HuH-7.5 (cell line): Measurements from ENCODE around the gene ROR1.
A peak's percentile ranks its signal among the peaks of the same experiment; 100 is the strongest.

Experiments
- DNase-seq: peaks from one replicate; pipeline ENCODE4 v3.0.0; 2011; ENCODE audit warnings: low spot score

Gene ROR1

DNA sequence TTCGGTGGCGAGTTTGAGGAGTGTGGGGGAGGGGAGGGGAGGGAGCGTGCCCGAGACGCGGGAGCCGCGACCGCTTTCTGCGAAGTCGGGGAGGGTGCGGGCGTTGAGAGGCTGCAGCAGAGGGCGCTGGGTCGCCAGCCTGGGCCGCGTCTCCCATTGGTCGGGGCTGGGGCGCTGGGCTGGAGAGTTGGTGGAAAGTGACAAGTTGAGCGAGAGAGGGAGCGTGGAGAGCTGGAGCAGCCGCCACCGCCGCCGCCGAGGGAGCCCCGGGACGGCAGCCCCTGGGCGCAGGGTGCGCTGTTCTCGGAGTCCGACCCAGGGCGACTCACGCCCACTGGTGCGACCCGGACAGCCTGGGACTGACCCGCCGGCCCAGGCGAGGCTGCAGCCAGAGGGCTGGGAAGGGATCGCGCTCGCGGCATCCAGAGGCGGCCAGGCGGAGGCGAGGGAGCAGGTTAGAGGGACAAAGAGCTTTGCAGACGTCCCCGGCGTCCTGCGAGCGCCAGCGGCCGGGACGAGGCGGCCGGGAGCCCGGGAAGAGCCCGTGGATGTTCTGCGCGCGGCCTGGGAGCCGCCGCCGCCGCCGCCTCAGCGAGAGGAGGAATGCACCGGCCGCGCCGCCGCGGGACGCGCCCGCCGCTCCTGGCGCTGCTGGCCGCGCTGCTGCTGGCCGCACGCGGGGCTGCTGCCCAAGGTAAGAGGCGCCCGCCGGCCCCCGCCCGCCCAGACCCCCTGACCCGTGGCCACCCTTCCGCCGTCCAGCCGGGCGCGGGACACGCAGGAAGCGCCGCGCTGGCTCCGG lies at the start of gene ROR1:
TSS of gene ROR1 (plus strand) at position 203 of the 802 bp plus-strand sequence.
- peak; percentile 86 for DNase-seq

DNA sequence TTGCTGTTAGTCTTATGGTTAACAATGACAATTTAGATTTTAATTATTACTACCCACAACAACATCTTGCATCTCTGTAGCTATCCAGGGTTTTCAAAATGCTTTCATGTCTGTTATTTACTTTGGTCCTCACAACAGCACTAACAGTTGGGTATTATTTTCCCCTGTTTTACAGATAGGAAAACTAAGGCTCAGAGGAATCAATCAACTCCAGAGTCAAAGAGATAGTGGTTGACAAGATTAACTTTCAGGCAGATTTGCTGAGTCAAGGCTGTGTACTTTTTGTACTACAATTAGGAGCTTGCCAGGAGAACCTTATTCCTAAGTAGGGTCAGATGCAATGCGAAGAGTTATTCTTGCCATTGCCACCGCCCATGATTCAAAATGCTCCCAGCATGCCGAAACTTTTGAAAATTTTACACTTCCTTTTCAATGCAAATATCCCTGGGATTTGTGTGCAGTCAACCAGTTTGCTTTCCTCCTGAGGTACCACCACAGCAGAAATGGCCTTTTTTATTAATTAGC lies 49.4 kb upstream of the ROR1 start:
- DNase-seq: no peak

DNA sequence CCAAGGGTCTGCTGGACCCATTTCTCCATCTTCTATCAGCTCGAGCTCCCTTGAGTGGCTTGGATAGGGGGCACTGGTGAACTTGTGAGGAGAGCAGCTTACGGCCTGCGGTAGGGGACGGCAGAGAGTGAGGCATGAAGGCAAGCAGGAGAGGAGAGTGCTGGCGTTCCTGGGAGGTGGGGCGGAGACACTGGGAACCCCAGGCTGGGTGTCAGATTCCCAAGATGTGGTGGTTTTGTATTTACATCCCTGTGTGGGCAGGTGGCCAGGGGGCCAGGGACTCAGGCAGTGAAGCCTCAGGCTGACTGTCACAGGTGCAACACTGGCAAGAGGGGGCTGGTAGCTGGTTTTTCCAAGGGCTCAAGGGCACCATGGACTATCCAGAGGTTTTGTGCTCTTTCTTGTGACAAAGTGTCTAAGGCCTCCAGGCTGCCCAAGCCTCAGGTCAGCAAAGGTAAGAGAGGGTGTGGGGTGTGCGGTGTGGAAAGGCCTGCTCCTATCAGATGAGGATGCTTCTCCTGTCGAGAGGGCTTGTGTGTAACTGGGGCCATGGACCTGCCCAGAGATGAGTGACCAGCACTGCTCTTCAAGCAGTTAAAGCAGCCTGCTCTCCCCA lies 45.1 kb upstream of the ROR1 start:
- DNase-seq: no peak

DNA sequence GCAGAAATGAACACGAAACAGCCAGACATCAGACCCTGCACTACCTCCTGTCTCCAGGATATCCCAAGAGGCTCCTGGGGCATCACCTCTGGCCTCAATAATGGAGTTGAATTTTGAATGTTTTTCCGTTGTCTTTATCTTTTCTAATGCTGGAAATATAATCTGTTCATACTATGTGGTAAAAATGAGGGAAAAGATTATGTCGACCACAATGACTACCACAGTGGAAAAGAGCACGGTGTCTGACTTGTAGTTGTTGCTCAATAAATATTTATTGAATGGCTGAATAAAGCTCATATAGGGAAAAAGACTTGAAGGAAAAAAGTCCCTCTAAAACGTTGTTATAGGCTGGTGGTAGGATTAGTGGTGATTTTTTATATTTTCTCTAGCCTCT lies 44.6 kb upstream of the ROR1 start:
- no peak for DNase-seq

DNA sequence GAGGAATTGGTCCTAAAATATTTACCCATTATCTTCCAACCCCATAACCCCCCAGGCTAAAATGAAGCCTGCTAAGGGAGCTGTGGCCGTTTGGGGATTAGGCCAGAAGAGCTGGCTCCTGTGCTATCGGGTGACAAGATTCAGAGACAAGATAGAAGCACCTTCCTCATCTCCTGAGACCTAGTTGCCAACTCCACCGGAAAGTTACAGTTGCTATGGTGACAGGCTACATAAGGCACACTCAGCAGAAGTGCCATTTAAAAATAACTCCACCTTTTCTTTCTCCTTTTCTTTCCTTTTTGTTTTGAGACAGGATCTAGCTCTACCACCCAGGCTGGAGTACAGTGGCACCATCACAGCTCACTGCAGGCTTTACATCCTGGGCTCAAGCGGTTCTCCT lies 43.6 kb upstream of the ROR1 start:
- no peak for DNase-seq

DNA sequence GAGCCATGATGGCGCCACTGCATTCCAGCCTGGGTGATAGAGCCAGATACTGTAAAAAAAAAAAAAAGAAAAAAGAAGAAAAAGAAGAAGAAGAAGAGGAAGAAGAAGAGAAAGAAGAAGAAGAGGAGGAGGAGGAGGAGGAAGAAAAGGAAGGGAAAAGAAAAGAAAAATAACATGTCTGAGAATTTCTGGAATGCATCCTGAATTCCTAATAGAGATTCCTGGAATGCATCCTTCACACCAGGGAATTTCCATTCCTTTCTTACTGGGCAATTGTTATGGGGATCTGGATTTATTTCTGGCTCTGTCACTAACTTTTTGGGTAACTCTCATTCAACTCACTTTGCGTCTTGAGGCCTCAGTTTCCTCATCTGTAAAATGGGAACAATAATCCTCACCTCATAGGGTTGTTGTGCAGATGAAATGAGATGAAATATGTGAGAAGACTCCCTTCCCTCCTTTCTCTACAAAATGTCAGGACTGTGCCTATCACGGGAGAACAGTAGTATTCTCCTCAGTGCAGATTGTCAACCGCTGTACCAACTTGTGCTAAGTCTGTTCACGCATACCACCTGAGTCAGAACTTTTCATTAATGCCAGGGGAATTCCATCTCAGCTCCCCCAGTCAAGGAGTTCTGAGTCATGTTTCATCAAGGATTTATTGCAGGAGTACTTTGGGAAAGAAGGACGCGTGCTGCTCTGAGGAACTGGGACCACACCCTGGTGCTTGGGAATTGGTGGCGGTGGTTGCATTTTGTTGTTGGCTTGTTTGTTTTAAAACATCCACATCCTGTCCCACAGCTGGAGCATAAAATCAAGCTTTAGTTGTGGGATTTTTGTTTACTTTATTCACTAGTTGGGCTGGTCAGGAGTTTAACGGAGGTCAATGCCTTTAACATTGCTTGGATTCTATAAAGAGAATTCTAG lies 42.4 kb upstream of the ROR1 start:
- DNase-seq: no peak

DNA sequence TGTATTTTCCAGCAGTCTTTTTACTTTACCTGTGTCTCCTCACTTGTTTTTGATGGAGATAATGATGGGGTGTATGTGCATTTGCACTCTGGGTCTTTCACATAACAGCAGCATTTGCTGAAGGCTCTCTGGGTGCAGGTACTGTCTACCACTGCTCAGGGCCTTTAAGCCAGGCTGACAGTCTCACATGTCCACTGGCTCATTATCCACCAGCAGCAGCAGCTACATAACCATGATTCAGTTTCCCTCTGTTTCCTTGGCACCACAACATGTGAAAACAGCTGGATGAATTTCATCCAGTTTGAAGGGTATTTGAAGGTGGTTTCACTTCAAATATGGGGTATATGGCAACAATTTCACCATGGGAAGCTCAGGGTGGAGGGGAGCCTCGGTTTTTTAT lies 41.2 kb upstream of the ROR1 start:
- DNase-seq: no peak

DNA sequence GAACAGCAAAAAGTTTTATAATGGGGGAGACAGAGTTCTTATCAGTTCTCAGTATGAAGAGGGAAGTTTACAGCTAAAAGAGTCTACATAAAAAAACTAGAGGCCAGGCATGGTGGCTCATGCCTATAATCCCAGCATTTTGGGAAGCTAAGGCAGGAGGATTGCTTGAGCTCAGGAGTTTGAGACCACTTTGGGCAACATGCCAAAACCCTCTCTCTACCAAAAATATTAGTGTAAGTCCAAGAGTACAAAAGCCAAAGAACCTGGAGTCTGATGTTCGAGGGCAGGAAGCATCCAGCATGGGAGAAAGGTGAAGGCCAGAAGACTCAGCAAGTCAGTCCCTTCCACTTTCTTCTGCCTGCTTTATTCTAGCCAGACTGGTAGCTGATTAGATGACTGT lies 35.0 kb upstream of the ROR1 start:
- DNase-seq: no peak

DNA sequence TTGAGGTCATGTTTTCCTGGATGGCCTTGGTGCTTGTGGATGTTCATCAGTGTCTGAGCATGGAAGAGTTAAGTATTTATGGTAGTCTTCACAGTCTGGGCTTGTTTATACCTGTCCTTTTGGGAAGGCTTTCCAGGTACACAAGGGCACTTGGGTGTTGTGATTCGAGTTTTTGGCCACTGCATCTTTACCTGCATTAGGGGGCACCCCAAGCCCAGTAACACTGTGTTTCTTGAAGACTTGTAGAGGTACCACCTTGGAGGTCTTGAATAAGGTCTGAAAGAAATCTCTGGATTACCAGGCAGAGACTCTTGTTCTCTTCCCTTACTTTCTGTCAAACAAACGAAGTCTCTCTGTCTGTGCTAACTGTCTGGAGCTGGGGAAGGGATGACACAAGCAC lies 34.4 kb upstream of the ROR1 start:
- DNase-seq: no peak

DNA sequence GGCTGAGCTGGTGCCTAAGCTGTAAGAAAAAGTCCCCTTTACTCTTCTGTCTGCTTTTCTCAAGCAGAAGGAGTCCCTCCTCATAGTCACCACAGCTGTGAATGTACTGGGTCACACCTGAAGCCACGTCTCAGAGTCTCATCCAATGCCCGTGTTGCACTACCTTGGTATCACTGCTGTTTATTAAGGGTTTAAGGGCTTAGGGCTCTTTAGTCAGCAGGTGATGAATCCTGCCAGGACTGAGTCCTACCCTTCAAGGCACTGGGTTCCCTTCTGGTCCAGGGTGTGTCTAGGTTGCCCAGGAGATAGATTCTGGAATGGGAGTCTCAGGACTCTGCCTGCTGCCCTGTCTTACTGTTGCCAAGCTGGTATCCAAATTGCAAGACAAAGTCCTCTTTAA lies 33.4 kb upstream of the ROR1 start:
- DNase-seq: no peak

DNA sequence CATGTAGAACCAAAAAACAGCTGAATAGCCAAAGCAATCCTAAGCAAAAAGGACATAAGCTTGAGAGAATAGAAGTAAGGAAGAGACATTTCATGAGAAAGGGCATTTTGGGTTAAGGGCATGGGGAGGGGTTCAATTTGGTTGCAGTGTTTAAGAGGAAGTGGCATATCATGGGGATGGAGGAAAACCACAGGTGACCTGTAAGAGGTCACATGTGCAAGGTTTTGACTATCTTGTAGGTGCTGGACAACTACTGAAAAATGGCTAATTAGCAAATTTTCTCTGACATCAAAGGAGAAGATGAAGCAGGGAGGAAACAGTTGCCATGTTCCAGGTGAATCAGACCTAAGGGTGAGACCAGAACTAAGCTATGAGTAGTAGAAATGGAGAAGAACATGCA lies 31.3 kb upstream of the ROR1 start:
- no peak for DNase-seq

DNA sequence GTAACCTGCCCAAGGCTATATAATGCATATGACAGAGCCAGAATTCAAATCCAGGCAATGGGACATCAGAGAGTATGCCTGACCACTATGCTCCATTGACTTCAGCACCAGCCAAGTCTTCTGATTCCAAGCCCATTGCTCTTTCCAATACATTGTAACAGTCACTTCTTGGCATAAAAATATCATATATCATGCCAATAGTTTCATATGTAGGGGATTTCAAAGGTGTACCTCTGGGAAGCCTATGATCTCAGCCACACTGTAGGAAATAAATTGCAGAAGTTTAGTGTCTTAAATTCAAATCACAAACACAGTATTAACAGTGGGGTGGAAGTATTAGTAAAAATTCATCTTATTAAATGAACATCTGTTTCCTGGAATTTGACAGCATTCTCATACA lies 30.0 kb upstream of the ROR1 start:
- no peak for DNase-seq

DNA sequence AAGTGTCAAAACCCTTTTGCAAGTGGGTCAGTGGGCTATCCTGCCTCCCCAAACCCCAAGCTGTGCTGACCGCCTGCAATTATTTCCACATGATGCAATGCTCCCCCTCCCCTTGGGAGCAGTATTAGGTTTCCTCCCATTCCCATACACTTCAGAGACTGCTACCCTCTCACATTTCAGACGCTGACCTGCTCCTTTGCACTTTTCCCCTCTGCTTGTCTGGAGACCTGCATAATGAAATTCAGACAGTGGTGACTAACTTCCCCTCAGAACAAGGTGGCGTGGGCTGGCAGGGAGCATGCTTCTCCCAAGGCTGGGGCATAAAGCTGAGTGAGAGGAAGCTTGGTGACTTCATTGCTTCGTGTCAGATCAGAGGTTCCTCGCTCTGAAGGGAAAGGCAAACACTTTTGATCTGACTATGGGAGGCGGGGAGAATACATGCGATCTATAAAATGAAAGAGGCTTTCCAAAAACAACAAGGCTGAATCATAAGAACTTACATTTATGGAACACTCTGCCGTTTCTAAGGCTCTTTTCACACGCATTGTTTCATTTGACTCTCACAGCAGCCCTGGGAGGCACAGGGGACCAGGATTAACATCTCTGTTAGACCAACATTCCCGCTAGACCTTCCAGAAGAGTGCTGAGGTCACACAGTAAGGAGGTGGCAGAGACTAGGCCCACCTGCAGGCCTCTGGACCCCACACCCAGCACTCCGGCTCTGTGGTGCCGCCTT lies 27.5 kb upstream of the ROR1 start:
- DNase-seq: no peak

DNA sequence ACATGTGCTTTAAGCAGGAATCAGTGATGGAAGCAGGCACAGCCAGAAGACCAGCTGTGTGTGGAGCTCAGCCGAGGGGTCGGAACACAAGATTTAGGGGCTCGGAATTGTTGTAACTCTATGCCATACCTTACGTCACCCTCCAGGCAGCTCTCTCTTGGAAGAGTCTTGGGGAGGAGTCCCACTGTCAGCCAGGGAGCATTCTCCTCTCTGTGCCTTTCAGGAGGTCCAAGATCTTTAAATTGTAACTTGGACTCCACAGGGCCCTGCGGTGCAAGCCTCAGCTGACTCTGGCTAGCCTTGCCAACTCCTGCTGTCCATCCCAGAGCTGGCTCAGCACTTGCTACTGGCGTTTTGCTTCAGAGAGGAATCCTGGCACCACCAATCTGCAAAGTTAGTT lies 26.4 kb upstream of the ROR1 start:
- no peak for DNase-seq

DNA sequence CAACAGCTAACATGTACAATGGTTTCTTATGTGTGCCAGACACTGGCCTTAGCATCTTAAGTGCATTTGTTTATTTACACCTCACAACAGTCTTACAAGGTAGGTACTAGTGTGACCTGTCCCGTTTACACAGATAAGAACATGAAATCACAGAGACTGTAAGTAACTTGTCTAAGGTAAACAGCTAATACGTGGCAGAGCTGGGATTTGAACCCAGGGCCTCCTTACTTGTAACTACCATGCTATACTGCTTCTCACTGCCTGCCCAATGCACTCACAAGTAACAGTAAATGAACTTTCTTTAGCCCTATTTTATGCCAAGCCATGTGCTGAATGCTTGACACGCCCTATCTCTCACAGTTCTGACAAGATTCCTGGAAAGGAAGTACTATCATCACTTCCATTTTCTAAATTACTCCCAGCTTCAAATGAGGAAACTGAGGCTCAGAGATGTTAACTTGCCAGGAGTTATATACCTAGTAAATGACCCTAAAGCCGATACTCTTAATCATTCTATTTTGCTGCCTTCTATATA lies 25.7 kb upstream of the ROR1 start:
- DNase-seq: no peak

DNA sequence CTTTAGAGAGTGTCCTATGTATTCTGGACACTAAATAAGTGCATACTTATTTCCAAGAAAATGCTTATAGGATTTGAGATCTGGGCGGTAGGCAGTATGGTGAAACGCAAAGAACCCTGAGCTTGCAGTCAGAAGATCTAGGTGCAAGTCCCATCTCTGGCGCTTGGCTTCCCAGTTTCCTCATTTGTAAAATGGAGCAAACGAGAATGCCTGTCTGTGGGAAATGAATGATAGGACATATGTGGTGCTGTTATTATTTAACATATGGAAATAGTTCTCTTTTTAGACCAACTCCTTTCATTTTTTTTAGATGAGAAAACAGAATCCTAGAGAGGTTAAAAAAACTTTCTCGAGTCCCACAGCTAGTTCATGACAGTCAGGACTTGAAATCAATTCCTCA lies 25.2 kb upstream of the ROR1 start:
- no peak for DNase-seq

DNA sequence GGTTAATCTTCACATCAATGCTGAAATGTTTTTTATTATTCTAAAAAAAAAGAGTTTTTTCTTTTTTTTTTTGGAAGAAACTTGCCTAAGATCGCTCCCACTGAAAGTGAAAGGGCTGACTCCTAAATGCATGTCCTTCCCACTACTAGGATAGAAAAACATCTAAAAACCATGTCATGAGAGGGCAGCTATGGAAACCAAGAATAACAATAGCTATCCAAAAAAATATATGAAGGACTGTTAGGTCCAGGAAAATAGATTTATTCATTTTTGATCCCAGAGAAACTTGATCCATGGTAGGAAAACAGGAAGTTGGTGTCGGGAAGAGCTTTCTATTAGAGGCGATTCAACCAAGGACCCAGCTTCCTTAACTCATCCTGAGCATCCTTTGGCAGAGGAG lies 23.1 kb upstream of the ROR1 start:
- DNase-seq: no peak

DNA sequence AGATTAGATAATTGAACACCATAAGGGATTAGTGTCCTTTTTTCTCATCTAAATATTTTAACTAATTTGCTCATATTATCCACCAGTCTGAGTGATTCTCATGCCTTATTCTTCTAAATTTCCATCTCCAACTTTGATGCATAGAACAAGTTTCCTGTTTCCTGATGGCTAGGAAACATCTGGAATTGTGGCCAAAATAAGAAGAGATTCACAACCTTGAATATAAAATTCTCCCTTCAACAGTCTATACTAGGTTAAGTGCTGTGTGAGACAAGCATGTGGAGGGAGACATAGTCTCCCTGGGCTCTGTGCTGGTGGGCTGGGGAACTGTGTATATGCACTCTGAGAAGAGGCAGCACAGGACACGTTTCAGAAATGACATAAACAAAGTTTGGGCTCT lies 21.6 kb upstream of the ROR1 start:
- no peak for DNase-seq

DNA sequence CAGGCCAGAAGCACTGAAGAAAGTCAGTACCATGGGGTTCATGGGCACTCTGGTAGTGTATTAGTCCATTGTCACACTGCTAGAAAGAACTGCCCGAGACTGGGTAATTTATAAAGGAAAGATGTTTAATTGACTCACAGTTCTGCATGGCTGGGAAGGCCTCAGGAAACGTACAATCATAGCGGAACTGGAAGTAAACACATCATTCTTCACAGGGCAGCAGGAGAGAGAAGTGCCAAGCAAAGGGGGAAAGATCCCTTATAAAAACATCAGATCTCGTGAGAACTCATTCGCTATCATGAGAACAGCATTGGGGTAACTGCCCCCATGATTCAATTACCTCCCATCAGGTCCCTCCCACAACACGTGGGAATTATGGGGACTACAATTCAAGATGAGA lies 20.2 kb upstream of the ROR1 start:
- no peak for DNase-seq

DNA sequence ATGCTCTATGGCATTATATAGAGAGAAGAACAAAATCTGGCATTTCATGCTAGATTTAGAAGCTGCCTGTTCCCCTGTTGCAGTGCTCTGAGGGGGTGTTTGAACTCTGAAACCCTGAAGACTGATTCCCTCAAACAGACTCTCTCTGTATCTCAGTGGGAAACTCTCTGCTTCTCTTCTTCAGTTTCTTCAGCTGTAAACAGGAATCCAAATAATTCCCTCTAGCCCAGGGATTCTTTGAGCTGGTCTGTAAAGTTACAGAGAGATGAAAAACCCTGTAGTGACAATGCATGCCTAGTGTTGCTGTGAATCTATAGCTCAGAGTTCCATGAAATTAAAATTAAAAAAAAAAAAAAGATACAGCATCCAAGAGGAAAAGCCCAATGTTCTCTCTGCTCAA lies 17.0 kb upstream of the ROR1 start:
- no peak for DNase-seq

DNA sequence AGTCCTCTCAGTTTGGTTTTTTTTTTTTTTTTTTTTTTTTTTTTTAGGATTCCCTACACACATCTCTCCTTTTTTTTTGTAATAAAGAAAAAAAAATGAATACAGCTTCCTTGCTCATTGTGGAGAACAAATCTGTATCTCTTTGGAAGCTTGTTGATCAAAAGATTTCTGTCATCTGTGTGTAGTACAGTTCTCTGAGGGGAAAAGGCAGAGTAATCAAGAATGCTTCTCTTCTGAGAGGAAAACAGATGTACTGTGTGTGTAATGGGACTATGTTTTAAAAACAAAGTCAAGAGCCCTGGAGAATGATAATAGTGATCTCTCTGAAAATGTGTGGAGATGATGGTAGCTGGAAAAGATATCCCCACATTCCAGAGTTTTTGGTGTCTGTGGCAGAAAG lies 16.5 kb upstream of the ROR1 start:
- DNase-seq: no peak

DNA sequence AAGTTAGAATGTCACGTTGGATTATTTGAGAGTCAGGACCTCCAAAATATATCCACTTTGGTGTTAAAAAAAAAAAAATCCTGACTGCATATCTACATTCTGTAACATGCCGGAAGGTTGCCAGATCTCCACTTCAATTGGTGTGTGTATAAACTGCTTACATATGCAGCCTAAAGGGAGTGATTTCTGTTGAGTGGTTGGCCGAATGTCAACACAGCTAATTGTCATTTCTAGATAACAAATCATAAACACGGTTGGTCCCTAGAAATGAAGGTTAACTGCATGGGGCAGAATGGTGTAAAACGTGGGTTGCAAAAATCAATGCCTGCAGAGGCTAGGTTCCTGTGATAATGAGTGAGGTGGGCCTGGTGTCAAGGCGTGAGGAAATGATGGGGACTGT lies 15.0 kb upstream of the ROR1 start:
- no peak for DNase-seq
